ENCODE data around the gene CASP5.

DNA sequence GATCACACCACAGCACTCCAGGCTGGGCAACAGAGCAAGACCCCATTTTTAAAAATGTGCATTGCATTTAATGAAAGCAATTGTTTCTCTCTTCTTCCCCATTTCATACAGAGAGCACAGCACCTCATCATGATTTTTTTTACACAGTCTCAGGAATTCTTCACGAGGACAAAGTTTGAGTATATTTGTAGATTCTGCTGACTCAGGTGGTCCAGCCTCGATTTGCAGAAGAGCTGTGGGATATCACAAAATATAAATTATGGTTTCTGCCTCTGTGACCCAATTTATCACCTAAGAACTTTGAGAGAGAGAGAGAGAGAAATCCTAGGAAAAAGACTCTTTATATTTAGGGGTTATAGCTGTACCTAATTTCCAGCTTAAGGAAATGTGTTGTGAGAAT lies 19.8 kb downstream of the CASP5 start:
- TF ChIP-seq, protein P1, sequence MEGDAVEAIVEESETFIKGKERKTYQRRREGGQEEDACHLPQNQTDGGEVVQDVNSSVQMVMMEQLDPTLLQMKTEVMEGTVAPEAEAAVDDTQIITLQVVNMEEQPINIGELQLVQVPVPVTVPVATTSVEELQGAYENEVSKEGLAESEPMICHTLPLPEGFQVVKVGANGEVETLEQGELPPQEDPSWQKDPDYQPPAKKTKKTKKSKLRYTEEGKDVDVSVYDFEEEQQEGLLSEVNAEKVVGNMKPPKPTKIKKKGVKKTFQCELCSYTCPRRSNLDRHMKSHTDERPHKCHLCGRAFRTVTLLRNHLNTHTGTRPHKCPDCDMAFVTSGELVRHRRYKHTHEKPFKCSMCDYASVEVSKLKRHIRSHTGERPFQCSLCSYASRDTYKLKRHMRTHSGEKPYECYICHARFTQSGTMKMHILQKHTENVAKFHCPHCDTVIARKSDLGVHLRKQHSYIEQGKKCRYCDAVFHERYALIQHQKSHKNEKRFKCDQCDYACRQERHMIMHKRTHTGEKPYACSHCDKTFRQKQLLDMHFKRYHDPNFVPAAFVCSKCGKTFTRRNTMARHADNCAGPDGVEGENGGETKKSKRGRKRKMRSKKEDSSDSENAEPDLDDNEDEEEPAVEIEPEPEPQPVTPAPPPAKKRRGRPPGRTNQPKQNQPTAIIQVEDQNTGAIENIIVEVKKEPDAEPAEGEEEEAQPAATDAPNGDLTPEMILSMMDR (IDR thresholded peaks at IDR 0.05), result no peak
- TF ChIP-seq POLR2A (IDR thresholded peaks at IDR 0.05), result no peak
